ENCODE results near the gene KIF1A. TPM values are rescaled to one million over a fixed set of nuclear protein-coding genes. Genes with fewer than 3 reads are reported as not detected.
"Not testable (repeated sequence)": the region's sequence is repeated elsewhere in the genome, so short reads cannot be mapped to it uniquely, and the experiment has no call there.

Gene KIF1A
- total RNA-seq, 1 donor from 2014 or later = 0.37 TPM

GRCh38 chr2:240701091-240701735, 118.8 kb downstream of the KIF1A start:
- H3K9me3 Mint-ChIP-seq = no peaks in the 10 kb centered on the region
- H3K27me3 Mint-ChIP-seq = peaks cover 15% of the 10 kb centered on the region
- H3K27ac Mint-ChIP-seq = no peak overlapping the region
- peaks cover 15% of the 10 kb centered on the region for H3K4me1 Mint-ChIP-seq
- intact Hi-C loops (cut with micrococcal nuclease) = loop anchor here (10.0 kb wide), 2 partner anchors 116 to 186 kb away; partner anchors contain the start of gene CAPN10
- H3K36me3 Mint-ChIP-seq (ENCODE audit: low read depth) = no peaks in the 10 kb centered on the region
- no peak overlapping the region for H3K4me3 Mint-ChIP-seq
- no peak for DNase-seq

- Mint-ChIP-seq H3K27me3 (peaks cover 15% of the 10 kb centered on the region), H3K4me1 (peaks cover 15% of the 10 kb centered on the region)
- not testable (repeated sequence) for H3K27ac Mint-ChIP-seq; DNase-seq; H3K36me3 Mint-ChIP-seq (ENCODE audit: low read depth); H3K4me3 Mint-ChIP-seq; H3K9me3 Mint-ChIP-seq
- intact Hi-C loops (cut with micrococcal nuclease) = loop anchor here (10.0 kb wide), 2 partner anchors 116 to 186 kb away; partner anchors contain the start of gene CAPN10
These were observed 119.4 kb downstream of the KIF1A start for GRCh38 chr2:240700616-240701015.

GRCh38 chr2:240699835-240700234, 120.2 kb downstream of the KIF1A start:
- H3K27me3 Mint-ChIP-seq; DNase-seq; H3K4me3 Mint-ChIP-seq; H3K4me1 Mint-ChIP-seq; H3K9me3 Mint-ChIP-seq; H3K27ac Mint-ChIP-seq; H3K36me3 Mint-ChIP-seq (ENCODE audit: low read depth): not testable (repeated sequence)
- intact Hi-C loops (cut with micrococcal nuclease) = loop anchor here (10.0 kb wide), 2 partner anchors 115 to 185 kb away; partner anchors contain the start of gene CAPN10

- H3K4me1 Mint-ChIP-seq; intact Hi-C loops (cut with micrococcal nuclease); H3K36me3 Mint-ChIP-seq (ENCODE audit: low read depth); H3K27me3 Mint-ChIP-seq; H3K9me3 Mint-ChIP-seq; H3K27ac Mint-ChIP-seq; H3K4me3 Mint-ChIP-seq; DNase-seq: not testable (repeated sequence)
These were observed 121.0 kb downstream of the KIF1A start for GRCh38 chr2:240698852-240699561.

GRCh38 chr2:240696469-240696868, 123.5 kb downstream of the KIF1A start:
- H3K4me3 Mint-ChIP-seq; DNase-seq; H3K27me3 Mint-ChIP-seq; H3K4me1 Mint-ChIP-seq; H3K27ac Mint-ChIP-seq; H3K9me3 Mint-ChIP-seq; H3K36me3 Mint-ChIP-seq (ENCODE audit: low read depth); intact Hi-C loops (cut with micrococcal nuclease): not testable (repeated sequence)

GRCh38 chr2:240695593-240695992, 124.4 kb downstream of the KIF1A start:
- H3K36me3 Mint-ChIP-seq (ENCODE audit: low read depth); H3K9me3 Mint-ChIP-seq; H3K27ac Mint-ChIP-seq; H3K4me3 Mint-ChIP-seq; H3K4me1 Mint-ChIP-seq; intact Hi-C loops (cut with micrococcal nuclease); H3K27me3 Mint-ChIP-seq; DNase-seq: not testable (repeated sequence)

- H3K9me3 Mint-ChIP-seq = not testable (repeated sequence)
These were observed 125.7 kb downstream of the KIF1A start for GRCh38 chr2:240694304-240694703.

GRCh38 chr2:240692583-240693561, 127.1 kb downstream of the KIF1A start:
- H3K36me3 Mint-ChIP-seq (ENCODE audit: low read depth); H3K9me3 Mint-ChIP-seq; H3K4me3 Mint-ChIP-seq; H3K4me1 Mint-ChIP-seq; H3K27ac Mint-ChIP-seq; H3K27me3 Mint-ChIP-seq; DNase-seq; intact Hi-C loops (cut with micrococcal nuclease): not testable (repeated sequence)

More at GRCh38 chr2:240694304-240694703, 125.7 kb downstream of the KIF1A start:
- intact Hi-C loops (cut with micrococcal nuclease); DNase-seq; H3K27me3 Mint-ChIP-seq; H3K36me3 Mint-ChIP-seq (ENCODE audit: low read depth); H3K27ac Mint-ChIP-seq; H3K4me3 Mint-ChIP-seq; H3K4me1 Mint-ChIP-seq: not testable (repeated sequence)

GRCh38 chr2:240691631-240692420, 128.2 kb downstream of the KIF1A start, which contains the start of gene AQP12A:
TSS of gene AQP12A (plus strand) at chr2:240691866. CDS start at chr2:240691914, 48 bp downstream.
- H3K4me1 Mint-ChIP-seq; H3K9me3 Mint-ChIP-seq; H3K4me3 Mint-ChIP-seq; H3K27me3 Mint-ChIP-seq; H3K27ac Mint-ChIP-seq; intact Hi-C loops (cut with micrococcal nuclease); H3K36me3 Mint-ChIP-seq (ENCODE audit: low read depth): not testable (repeated sequence)
- peak; percentile 53 for DNase-seq

GRCh38 chr2:240691075-240691427, 129.0 kb downstream of the KIF1A start:
- peak; percentile 37 for DNase-seq
- not testable (repeated sequence) for H3K4me1 Mint-ChIP-seq, H3K9me3 Mint-ChIP-seq

GRCh38 chr2:240690421-240691074, 129.5 kb downstream of the KIF1A start:
- H3K9me3 Mint-ChIP-seq; intact Hi-C loops (cut with micrococcal nuclease); H3K36me3 Mint-ChIP-seq (ENCODE audit: low read depth); H3K27me3 Mint-ChIP-seq; H3K4me1 Mint-ChIP-seq; H3K27ac Mint-ChIP-seq: not testable (repeated sequence)
- DNase-seq = peak; percentile 55
- H3K4me3 Mint-ChIP-seq = peak overlapping the region; percentile 12

More at GRCh38 chr2:240691075-240691427, 129.0 kb downstream of the KIF1A start:
- H3K27me3 Mint-ChIP-seq; intact Hi-C loops (cut with micrococcal nuclease); H3K36me3 Mint-ChIP-seq (ENCODE audit: low read depth); H3K4me3 Mint-ChIP-seq; H3K27ac Mint-ChIP-seq: not testable (repeated sequence)

GRCh38 chr2:240689975-240690374, 130.0 kb downstream of the KIF1A start:
- no peak overlapping the region for H3K4me3 Mint-ChIP-seq
- intact Hi-C loops (cut with micrococcal nuclease) = no loop called here
- H3K36me3 Mint-ChIP-seq (ENCODE audit: low read depth) = no peaks in the 10 kb centered on the region
- no peak overlapping the region for H3K27ac Mint-ChIP-seq
- H3K9me3 Mint-ChIP-seq = no peaks in the 10 kb centered on the region
- peaks cover 7% of the 10 kb centered on the region for H3K4me1 Mint-ChIP-seq
- peaks cover 4% of the 10 kb centered on the region for H3K27me3 Mint-ChIP-seq
- peak; percentile 52 for DNase-seq

GRCh38 chr2:240688553-240688919, 131.5 kb downstream of the KIF1A start:
- Mint-ChIP-seq H3K36me3 (ENCODE audit: low read depth) (no peaks in the 10 kb centered on the region), H3K4me1 (peaks cover 9% of the 10 kb centered on the region)

More at GRCh38 chr2:240688553-240688919, 131.5 kb downstream of the KIF1A start:
- DNase-seq = peak; percentile 47
- H3K4me3 Mint-ChIP-seq = no peak overlapping the region
- intact Hi-C loops (cut with micrococcal nuclease) = no loop called here
- no peaks in the 10 kb centered on the region for H3K9me3 Mint-ChIP-seq
- H3K27ac Mint-ChIP-seq = no peak overlapping the region
- H3K27me3 Mint-ChIP-seq = peaks cover 4% of the 10 kb centered on the region

Measured in activated CD4-positive, alpha-beta T cell treated with anti-CD3 and anti-CD28 coated beads, Interleukin-2, amount 10 ng/mL, durations not matched to agents 24 days and 14 days (primary cell).